Bronchial epithelial cell (primary cell): Measurements from ENCODE around the gene SP7. TPM values are rescaled to one million over a fixed set of nuclear protein-coding genes. Genes with fewer than 3 reads are reported as not detected.
A peak's percentile ranks its signal among the peaks of the same experiment; 100 is the strongest.

Experiments
- DNase-seq: peaks from one replicate; pipeline ENCODE4 v3.0.0-alpha.2; 2010; ENCODE audit warnings: low read depth
- FAIRE-seq: peaks from 2 replicates; lab custom pipeline; 2011; peaks lifted over from hg19 to GRCh38; lab: Jason Lieb, UNC
- H3K27me3 ChIP-seq: 2 replicates; pipeline ENCODE4 v1.5.1; 2011; ENCODE audit warnings: low read length; ENCODE audit not compliant: control insufficient read depth, insufficient read depth
- H3K36me3 ChIP-seq: 2 replicates; pipeline ENCODE4 v1.5.1; 2011; ENCODE audit warnings: low read length; ENCODE audit not compliant: control insufficient read depth, insufficient read depth
- H3K4me3 ChIP-seq: 2 replicates; pipeline ENCODE4 v1.5.1; 2011; ENCODE audit warnings: mild to moderate bottlenecking, low read depth, low read length, control low read depth
- CTCF ChIP-seq: IDR thresholded peaks from 2 replicates; pipeline ENCODE4 v1.5.1; 2011; ENCODE audit warnings: mild to moderate bottlenecking, moderate library complexity, low read length, control low read depth, inconsistent platforms; ENCODE audit not compliant: insufficient read depth, severe bottlenecking
- total RNA-seq: library from RNA; depleted of rRNA; stranded (reverse); fragments of >200 nt; gene quantifications from 2 replicates; pipeline ENCODE4 v1.2.1, GENCODE V29; 2014

The SP7 gene
- not detected in 2 replicates for total RNA-seq

- H3K36me3 ChIP-seq: no peaks in the 10 kb centered on the region
- no peak for TF ChIP-seq CTCF
- no peak within 1 kb of the TSS for H3K4me3 ChIP-seq
- FAIRE-seq (no peak), DNase-seq (no peak)
- peaks cover 14% of the 10 kb centered on the region for H3K27me3 ChIP-seq
Measured at GRCh38 chr12:53336181-53336681, at the start of gene SP7. Gene SP7, minus strand, starts transcription at chr12:53336354. Its CDS starts 708 bp downstream, at chr12:53335646.

GRCh38 chr12:53383258-53383657 lies 47.1 kb upstream of the SP7 start:
- no peak overlapping the region for H3K4me3 ChIP-seq
- no peak for DNase-seq
- no peak for FAIRE-seq
- TF ChIP-seq CTCF: no peak
- peaks cover 9% of the 10 kb centered on the region for H3K36me3 ChIP-seq
- H3K27me3 ChIP-seq: no peaks in the 10 kb centered on the region

- DNase-seq (peak; percentile 96), FAIRE-seq (no peak)
- Histone ChIP-seq H3K36me3 (peaks cover 9% of the 10 kb centered on the region), H3K4me3 (no peak overlapping the region), H3K27me3 (no peaks in the 10 kb centered on the region)
- TF ChIP-seq CTCF: peak; percentile 72
Measured at GRCh38 chr12:53381731-53382630, 45.8 kb upstream of the SP7 start.

GRCh38 chr12:53380794-53381730 lies 44.9 kb upstream of the SP7 start:
- Histone ChIP-seq H3K4me3 (peak overlapping the region; percentile 40), H3K36me3 (peaks cover 9% of the 10 kb centered on the region), H3K27me3 (no peaks in the 10 kb centered on the region)
- FAIRE-seq (no peak), DNase-seq (peak; percentile 79)
- TF ChIP-seq CTCF: no peak

GRCh38 chr12:53380104-53380793 lies 44.1 kb upstream of the SP7 start, which contains the start of gene SP1:
Gene SP1, plus strand, starts transcription at chr12:53380176. Its CDS starts 116 bp downstream, at chr12:53380292.
- peaks cover 9% of the 10 kb centered on the region for H3K36me3 ChIP-seq
- peak within 1 kb of the TSS; percentile 46 for H3K4me3 ChIP-seq
- TF ChIP-seq CTCF: no peak
- FAIRE-seq (no peak), DNase-seq (peak; percentile 77)
- no peaks in the 10 kb centered on the region for H3K27me3 ChIP-seq
